Panc1 (cell line): ENCODE measurements around the gene INAFM2. TPM values are rescaled to one million over a fixed set of nuclear protein-coding genes. Genes with fewer than 3 reads are reported as not detected.

Source experiments
- ATAC-seq: fragments of 200-7000 bp; cut with Tn5 transposase; 2 replicates; pipeline ENCODE4 v1.9.1; 2020; ENCODE audit warnings: mild to moderate bottlenecking, moderate library complexity
- BruUV-seq: library from RNA; stranded (reverse); fragments of 400-500 nt; replicated peaks from 2 replicates; lab custom pipeline; 2021; lab: Mats Ljungman, UMichigan
- CTCF ChIA-PET: fragments of 300-600 bp; sonication (Branson Sonifier 250); formaldehyde crosslinking; loops from one replicate; lab custom pipeline; 2022; ENCODE audit warnings: antibody characterized with exemption; lab: Charles Lee
- POLR2A ChIA-PET: fragments of 300-600 bp; sonication (Branson Sonifier 250); formaldehyde crosslinking; loops from one replicate; lab custom pipeline; 2022; ENCODE audit warnings: antibody characterized with exemption; lab: Charles Lee
- DNase-seq: peaks from one replicate; pipeline ENCODE4 v3.0.0-alpha.2; 2010; ENCODE audit warnings: low read depth, low spot score
- H3K27ac ChIP-seq: 2 replicates; pipeline ENCODE4 v1.5.1; 2011; ENCODE audit warnings: mild to moderate bottlenecking, low read length, inconsistent platforms
- H3K27me3 ChIP-seq: fragments of 200-500 bp; sonication (Bioruptor generic); 2 replicates; pipeline ENCODE4 v1.6.0; 2014; ENCODE audit warnings: low read length, inconsistent platforms; ENCODE audit not compliant: control insufficient read depth, insufficient read depth
- H3K36me3 ChIP-seq: fragments of 200-500 bp; sonication (Bioruptor generic); 2 replicates; pipeline ENCODE4 v1.5.1; 2014; ENCODE audit warnings: inconsistent platforms, mild to moderate bottlenecking, low read length, moderate library complexity; ENCODE audit not compliant: control insufficient read depth, insufficient read depth
- H3K4me1 ChIP-seq: 2 replicates; pipeline ENCODE4 v1.5.1; 2011; ENCODE audit warnings: inconsistent platforms, mild to moderate bottlenecking, low read length, moderate library complexity; ENCODE audit not compliant: control insufficient read depth, insufficient read depth
- H3K4me3 ChIP-seq, 2 experiments: 2 replicates each; pipeline ENCODE4 v1.5.1; 2011 to 2012; ENCODE audit warnings: low read depth in 2 of 2, low read length in 2 of 2, mild to moderate bottlenecking in 2 of 2, inconsistent platforms in 1 of 2, moderate library complexity in 1 of 2
- H3K9me3 ChIP-seq: fragments of 200-500 bp; sonication (Bioruptor generic); 2 replicates; pipeline ENCODE4 v1.5.1; 2014; ENCODE audit warnings: low read depth, mild to moderate bottlenecking, inconsistent platforms, low read length, moderate library complexity; ENCODE audit not compliant: control insufficient read depth, insufficient read depth
- POLR2AphosphoS5 ChIP-seq: IDR thresholded peaks from 2 replicates; pipeline ENCODE4 v1.6.1; 2012; ENCODE audit warnings: mild to moderate bottlenecking, low read depth, low read length, moderate library complexity
- SIN3A ChIP-seq: IDR thresholded peaks from 2 replicates; pipeline ENCODE4 v1.6.1; 2012; ENCODE audit warnings: low read depth, mild to moderate bottlenecking, low read length, moderate library complexity, borderline replicate concordance; ENCODE audit not compliant: insufficient read depth
- TCF7L2 ChIP-seq: IDR thresholded peaks from 2 replicates; pipeline ENCODE4 v1.6.1; 2011; ENCODE audit warnings: mild to moderate bottlenecking, low read depth, low read length, inconsistent platforms
- in situ Hi-C: cut with HindIII; loops from 2 replicates; pipeline ENCODE4 v1.10.0; 2016; ENCODE audit warnings: low sequenced_read_pairs, low pct_unique_long_range_greater_than_20kb
- intact Hi-C: fragments of 100-400 bp; cut with micrococcal nuclease; formaldehyde crosslinking; loops from one replicate; pipeline ENCODE4 v1.10.0; 2022; ENCODE audit not compliant: unreplicated experiment
- total RNA-seq: library from RNA; stranded (reverse); gene quantifications from one replicate; pipeline ENCODE4 v1.2.1, GENCODE V29; 2021; ENCODE audit not compliant: unreplicated experiment
- TF ChIP-seq, protein P1 (sequence below): fragments of 450-650 bp; IDR thresholded peaks from 2 replicates; pipeline ENCODE4 v1.5.1; 2017; ENCODE audit warnings: mild to moderate bottlenecking
- TF ChIP-seq, protein P2 (sequence below), 2 experiments: IDR thresholded peaks; 2 replicates each; pipeline ENCODE4 v1.6.1; 2011 to 2012; ENCODE audit warnings: low read depth in 2 of 2, control low read depth in 1 of 2, low read length in 1 of 2, mild to moderate bottlenecking in 1 of 2, moderate library complexity in 1 of 2; ENCODE audit not compliant: insufficient read depth in 1 of 2

The INAFM2 gene
- total RNA-seq, 1 experiment from 2014 or later: 10.4 TPM

DNA sequence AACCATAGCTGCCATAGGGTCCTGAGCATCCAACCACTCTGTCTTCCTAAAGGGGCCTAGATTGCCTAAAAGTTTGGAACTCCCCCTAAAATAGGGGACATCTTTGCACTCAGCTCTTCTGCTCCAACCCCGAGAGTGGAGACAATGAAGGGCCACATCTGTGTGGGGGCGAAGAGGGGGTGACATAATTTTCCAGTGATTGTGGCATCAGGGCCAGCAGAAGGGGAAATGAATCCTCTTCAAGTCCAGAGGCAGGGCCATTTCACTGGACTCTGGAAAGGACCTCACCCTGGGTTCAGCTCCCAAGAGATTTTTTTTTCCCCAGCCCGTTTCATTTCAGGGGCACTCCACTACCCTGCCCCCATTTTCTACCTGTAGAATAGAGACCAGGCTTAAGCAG, 36.0 kb upstream of the INAFM2 start:
- in situ Hi-C loops: no loop called here
- ATAC-seq: no peak

DNA sequence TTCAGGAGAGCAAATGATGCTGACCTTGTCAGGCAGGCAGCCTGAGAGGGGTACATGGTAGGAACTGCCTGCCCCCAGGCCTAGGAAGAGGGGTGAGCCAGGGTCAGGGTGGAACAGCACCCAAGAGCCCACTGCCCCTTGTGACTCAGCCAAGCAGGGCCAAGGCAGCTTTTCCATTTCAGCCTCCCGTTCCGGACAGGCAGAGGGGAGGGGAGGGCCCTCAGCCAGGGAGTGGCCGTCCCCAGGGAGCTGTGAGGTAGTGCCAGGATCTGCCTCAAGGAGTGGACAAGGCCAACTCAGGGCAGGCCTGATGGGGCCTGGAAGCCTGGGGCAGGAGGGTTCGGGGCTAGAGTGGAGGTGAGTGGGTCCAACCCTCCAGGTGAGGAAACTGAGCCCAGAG, 35.5 kb upstream of the INAFM2 start:
- no peaks in the 10 kb centered on the region for H3K27me3 ChIP-seq
- BruUV-seq: no TSS peak
- DNase-seq (no peak), ATAC-seq (no peak)
- H3K36me3 ChIP-seq: no peaks in the 10 kb centered on the region
- ChIA-PET POLR2A (no interaction called here), CTCF (no interaction called here)
- no peak for TF ChIP-seq TCF7L2
- TF ChIP-seq, protein P1, sequence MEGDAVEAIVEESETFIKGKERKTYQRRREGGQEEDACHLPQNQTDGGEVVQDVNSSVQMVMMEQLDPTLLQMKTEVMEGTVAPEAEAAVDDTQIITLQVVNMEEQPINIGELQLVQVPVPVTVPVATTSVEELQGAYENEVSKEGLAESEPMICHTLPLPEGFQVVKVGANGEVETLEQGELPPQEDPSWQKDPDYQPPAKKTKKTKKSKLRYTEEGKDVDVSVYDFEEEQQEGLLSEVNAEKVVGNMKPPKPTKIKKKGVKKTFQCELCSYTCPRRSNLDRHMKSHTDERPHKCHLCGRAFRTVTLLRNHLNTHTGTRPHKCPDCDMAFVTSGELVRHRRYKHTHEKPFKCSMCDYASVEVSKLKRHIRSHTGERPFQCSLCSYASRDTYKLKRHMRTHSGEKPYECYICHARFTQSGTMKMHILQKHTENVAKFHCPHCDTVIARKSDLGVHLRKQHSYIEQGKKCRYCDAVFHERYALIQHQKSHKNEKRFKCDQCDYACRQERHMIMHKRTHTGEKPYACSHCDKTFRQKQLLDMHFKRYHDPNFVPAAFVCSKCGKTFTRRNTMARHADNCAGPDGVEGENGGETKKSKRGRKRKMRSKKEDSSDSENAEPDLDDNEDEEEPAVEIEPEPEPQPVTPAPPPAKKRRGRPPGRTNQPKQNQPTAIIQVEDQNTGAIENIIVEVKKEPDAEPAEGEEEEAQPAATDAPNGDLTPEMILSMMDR: no peak
- in situ Hi-C loops (no loop called here), intact Hi-C loops (no loop called here)
- peaks cover 16% of the 10 kb centered on the region; the same call in 1 of the 2 replicates for H3K4me1 ChIP-seq
- no peak overlapping the region for H3K4me3 ChIP-seq
- H3K27ac ChIP-seq: no peak overlapping the region
- H3K9me3 ChIP-seq: no peaks in the 10 kb centered on the region

More for the DNA sequence above, 36.0 kb upstream of the INAFM2 start:
- TF ChIP-seq, protein P2, sequence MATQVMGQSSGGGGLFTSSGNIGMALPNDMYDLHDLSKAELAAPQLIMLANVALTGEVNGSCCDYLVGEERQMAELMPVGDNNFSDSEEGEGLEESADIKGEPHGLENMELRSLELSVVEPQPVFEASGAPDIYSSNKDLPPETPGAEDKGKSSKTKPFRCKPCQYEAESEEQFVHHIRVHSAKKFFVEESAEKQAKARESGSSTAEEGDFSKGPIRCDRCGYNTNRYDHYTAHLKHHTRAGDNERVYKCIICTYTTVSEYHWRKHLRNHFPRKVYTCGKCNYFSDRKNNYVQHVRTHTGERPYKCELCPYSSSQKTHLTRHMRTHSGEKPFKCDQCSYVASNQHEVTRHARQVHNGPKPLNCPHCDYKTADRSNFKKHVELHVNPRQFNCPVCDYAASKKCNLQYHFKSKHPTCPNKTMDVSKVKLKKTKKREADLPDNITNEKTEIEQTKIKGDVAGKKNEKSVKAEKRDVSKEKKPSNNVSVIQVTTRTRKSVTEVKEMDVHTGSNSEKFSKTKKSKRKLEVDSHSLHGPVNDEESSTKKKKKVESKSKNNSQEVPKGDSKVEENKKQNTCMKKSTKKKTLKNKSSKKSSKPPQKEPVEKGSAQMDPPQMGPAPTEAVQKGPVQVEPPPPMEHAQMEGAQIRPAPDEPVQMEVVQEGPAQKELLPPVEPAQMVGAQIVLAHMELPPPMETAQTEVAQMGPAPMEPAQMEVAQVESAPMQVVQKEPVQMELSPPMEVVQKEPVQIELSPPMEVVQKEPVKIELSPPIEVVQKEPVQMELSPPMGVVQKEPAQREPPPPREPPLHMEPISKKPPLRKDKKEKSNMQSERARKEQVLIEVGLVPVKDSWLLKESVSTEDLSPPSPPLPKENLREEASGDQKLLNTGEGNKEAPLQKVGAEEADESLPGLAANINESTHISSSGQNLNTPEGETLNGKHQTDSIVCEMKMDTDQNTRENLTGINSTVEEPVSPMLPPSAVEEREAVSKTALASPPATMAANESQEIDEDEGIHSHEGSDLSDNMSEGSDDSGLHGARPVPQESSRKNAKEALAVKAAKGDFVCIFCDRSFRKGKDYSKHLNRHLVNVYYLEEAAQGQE (IDR thresholded peaks at IDR 0.05; ENCODE audit: insufficient read depth in 1 of 2, low read depth in 2 of 2, low read length in 1 of 2): no peak
- no peak for TF ChIP-seq SIN3A
- no peak for TF ChIP-seq TCF7L2
- TF ChIP-seq, protein P1: no peak
- no peak for TF ChIP-seq POLR2AphosphoS5
- Histone ChIP-seq H3K36me3 (no peaks in the 10 kb centered on the region), H3K4me3 (no peak overlapping the region), H3K27me3 (no peaks in the 10 kb centered on the region), H3K9me3 (no peaks in the 10 kb centered on the region), H3K4me1 (peaks cover 16% of the 10 kb centered on the region; the same call in 1 of the 2 replicates), H3K27ac (no peak overlapping the region)
- ChIA-PET CTCF (no interaction called here), POLR2A (no interaction called here)
- BruUV-seq: no TSS peak
- DNase-seq: no peak
- intact Hi-C loops: no loop called here
